ENCODE data around the gene CLN3. TPM values are rescaled to one million over a fixed set of nuclear protein-coding genes. Genes with fewer than 3 reads are reported as not detected.
A peak's percentile ranks its signal among the peaks of the same experiment; 100 is the strongest.
"Not testable (repeated sequence)": the region's sequence is repeated elsewhere in the genome, so short reads cannot be mapped to it uniquely, and the experiment has no call there.

The CLN3 gene
- total RNA-seq, 1 donor from 2014 or later = 26.8 TPM

GRCh38 chr16:28520672-28521071, 28.8 kb upstream of the CLN3 start:
- no peak for ATAC-seq
- intact Hi-C loops (cut with DNase I) = no loop called here
- no peak for DNase-seq (ENCODE audit: low spot score)

GRCh38 chr16:28514246-28514645, 22.4 kb upstream of the CLN3 start:
- DNase-seq (ENCODE audit: low spot score) (no peak), ATAC-seq (no peak)
- intact Hi-C loops (cut with DNase I) = no loop called here

GRCh38 chr16:28513484-28514181, 21.8 kb upstream of the CLN3 start:
- intact Hi-C loops (cut with DNase I) = no loop called here
- no peak for DNase-seq (ENCODE audit: low spot score)
- ATAC-seq = no peak

- no peak for ATAC-seq
- DNase-seq (ENCODE audit: low spot score) = no peak
- intact Hi-C loops (cut with DNase I) = no loop called here
Measured at GRCh38 chr16:28511801-28512789, 20.2 kb upstream of the CLN3 start.

GRCh38 chr16:28511031-28511430, 19.2 kb upstream of the CLN3 start:
- DNase-seq (ENCODE audit: low spot score) = no peak
- intact Hi-C loops (cut with DNase I) = no loop called here
- no peak for ATAC-seq

- intact Hi-C loops (cut with DNase I) = no loop called here
- DNase-seq (ENCODE audit: low spot score) = no peak
Measured at GRCh38 chr16:28505489-28506137, 13.7 kb upstream of the CLN3 start.

GRCh38 chr16:28504707-28505404, 13.0 kb upstream of the CLN3 start:
- DNase-seq (ENCODE audit: low spot score) (no peak), ATAC-seq (no peak)
- intact Hi-C loops (cut with DNase I) = no loop called here

More at GRCh38 chr16:28505489-28506137, 13.7 kb upstream of the CLN3 start:
- peak; percentile 48 for ATAC-seq

- ATAC-seq = no peak
- intact Hi-C loops (cut with DNase I) = no loop called here
- DNase-seq (ENCODE audit: low spot score) = no peak
Measured at GRCh38 chr16:28503470-28504259, 11.8 kb upstream of the CLN3 start.

GRCh38 chr16:28502290-28502689, 10.4 kb upstream of the CLN3 start:
- intact Hi-C loops (cut with DNase I) = no loop called here

GRCh38 chr16:28501258-28502232, 9.7 kb upstream of the CLN3 start:
- no peak for DNase-seq (ENCODE audit: low spot score)
- ATAC-seq = no peak
- intact Hi-C loops (cut with DNase I) = no loop called here

More at GRCh38 chr16:28502290-28502689, 10.4 kb upstream of the CLN3 start:
- DNase-seq (ENCODE audit: low spot score) = no peak
- no peak for ATAC-seq

GRCh38 chr16:28500476-28501180, 8.8 kb upstream of the CLN3 start:
- ATAC-seq; intact Hi-C loops (cut with DNase I); DNase-seq (ENCODE audit: low spot score): not testable (repeated sequence)

GRCh38 chr16:28499854-28500253, 8.0 kb upstream of the CLN3 start:
- DNase-seq (ENCODE audit: low spot score) = no peak
- no peak for ATAC-seq
- intact Hi-C loops (cut with DNase I) = no loop called here

- intact Hi-C loops (cut with DNase I) = no loop called here
- ATAC-seq = no peak
Measured at GRCh38 chr16:28498666-28499381, 7.0 kb upstream of the CLN3 start.

GRCh38 chr16:28497861-28498599, 6.2 kb upstream of the CLN3 start:
- intact Hi-C loops (cut with DNase I) = no loop called here
- ATAC-seq = no peak

More at GRCh38 chr16:28498666-28499381, 7.0 kb upstream of the CLN3 start:
- DNase-seq (ENCODE audit: low spot score) = no peak

GRCh38 chr16:28497386-28497785, 5.5 kb upstream of the CLN3 start:
- DNase-seq (ENCODE audit: low spot score) = no peak
- no peak for ATAC-seq
- intact Hi-C loops (cut with DNase I) = no loop called here

More at GRCh38 chr16:28497861-28498599, 6.2 kb upstream of the CLN3 start:
- no peak for DNase-seq (ENCODE audit: low spot score)

Data from sciatic nerve (tissue), 2 donors.